ENCODE data around the gene PKNOX1. TPM values are rescaled to one million over a fixed set of nuclear protein-coding genes. Genes with fewer than 3 reads are reported as not detected.
"Not testable (repeated sequence)": the region's sequence is repeated elsewhere in the genome, so short reads cannot be mapped to it uniquely, and the experiment has no call there.

Gene PKNOX1
- total and polyA plus RNA-seq, 5 donors from 2014 or later: 13.0 to 22.6 (median 17.1) TPM

DNA sequence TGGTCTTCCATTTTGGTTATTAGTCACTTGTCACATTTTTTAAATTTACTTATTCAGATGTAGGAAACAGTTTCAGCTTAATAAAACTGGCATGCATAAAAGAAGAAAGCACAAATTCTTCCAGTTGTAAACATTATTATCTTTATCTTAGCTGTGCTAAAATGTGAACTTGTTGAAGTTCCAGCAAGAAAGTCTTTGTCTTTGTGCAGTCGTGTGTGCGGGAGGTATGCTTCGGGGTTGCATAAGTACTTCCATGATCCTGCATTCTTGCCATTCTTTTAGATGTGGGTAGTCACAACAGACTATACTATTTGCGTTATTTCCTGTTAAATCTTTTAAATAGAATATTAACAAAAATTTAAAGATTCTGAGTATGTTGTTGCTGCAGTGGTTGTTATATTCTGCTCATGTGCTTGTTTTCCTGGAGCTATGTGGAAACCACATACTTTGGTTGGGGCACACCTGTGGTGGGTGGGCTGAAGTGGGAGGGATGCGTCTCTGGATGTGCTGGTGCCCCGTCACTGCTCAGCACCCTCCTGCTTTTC is 51.3 kb downstream of the PKNOX1 start:
- Histone ChIP-seq H3K27ac (ENCODE audit: insufficient read depth, low read length, poor library complexity, severe bottlenecking) (no peak overlapping the region), H3K4me3 (ENCODE audit: low read depth, low read length) (no peak overlapping the region), H3K36me3 (ENCODE audit: control insufficient read depth, insufficient read depth, low read length) (peaks cover 61% of the 10 kb centered on the region), H3K9me3 (ENCODE audit: control insufficient read depth in 2 of 2, low read length in 2 of 2) (no peaks in the 10 kb centered on the region), H3K4me1 (ENCODE audit: control insufficient read depth, insufficient read depth, low read length, poor library complexity, severe bottlenecking) (no peaks in the 10 kb centered on the region), H3K27me3 (ENCODE audit: control insufficient read depth, insufficient read depth, low read length) (no peaks in the 10 kb centered on the region)
- DNase-seq: no peak
- peaks cover 58% of the 10 kb centered on the region for H3K36me3 Mint-ChIP-seq
- ATAC-seq (ENCODE audit: low read depth in 2 of 2): no peak
- H3K4me1 Mint-ChIP-seq: no peaks in the 10 kb centered on the region
- no peaks in the 10 kb centered on the region for H3K9me3 Mint-ChIP-seq
- no peak overlapping the region for H3K27ac Mint-ChIP-seq
- no peak overlapping the region for H3K4me3 Mint-ChIP-seq
- H3K27me3 Mint-ChIP-seq: no peaks in the 10 kb centered on the region

DNA sequence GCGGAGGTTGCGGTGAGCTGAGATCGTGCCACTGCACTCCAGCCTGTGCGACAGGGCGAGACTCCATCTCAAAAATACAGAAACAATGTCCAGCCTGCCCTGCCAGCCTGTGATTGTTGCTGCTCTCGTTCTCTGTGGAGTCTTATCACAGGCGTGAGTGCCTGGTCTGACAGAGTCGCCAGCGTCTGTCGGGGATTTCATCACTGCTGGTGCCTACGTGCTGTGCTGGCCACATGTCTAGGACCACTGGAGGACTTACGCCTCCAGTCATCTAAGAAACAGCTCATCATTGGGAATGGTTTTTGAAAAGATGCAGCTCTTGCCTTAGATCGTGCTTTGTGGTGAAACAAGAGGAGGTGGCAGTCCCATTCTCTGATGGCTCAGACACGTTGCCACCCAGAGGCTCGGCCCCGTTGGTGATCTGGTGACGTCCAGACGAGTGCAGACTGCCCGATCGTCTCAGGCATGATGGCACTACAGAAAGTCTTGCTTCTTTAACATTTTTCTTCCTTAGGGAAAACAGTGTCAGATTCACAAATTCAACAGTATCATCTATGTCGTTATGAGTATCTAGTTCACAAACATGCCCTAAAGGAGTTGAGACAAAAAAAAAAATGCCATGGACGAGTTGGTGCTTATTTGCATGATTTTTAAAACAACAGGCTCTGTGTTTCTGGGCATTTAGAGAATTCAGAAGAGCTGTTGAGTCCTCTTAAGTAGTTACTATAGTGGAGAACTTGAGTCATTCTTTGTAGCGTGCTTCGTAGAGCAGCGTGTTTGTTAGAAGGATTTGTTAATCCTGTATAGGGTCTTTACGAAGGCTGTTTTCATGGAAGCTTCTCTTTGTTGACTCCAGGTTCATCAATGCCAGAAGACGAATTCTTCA is 53.7 kb downstream of the PKNOX1 start:
- Mint-ChIP-seq H3K27me3 (no peaks in the 10 kb centered on the region), H3K36me3 (peaks cover 49% of the 10 kb centered on the region), H3K4me3 (no peak overlapping the region), H3K4me1 (no peaks in the 10 kb centered on the region), H3K27ac (peak overlapping the region in 1 of 3 donors; percentile 32), H3K9me3 (no peaks in the 10 kb centered on the region)
- Histone ChIP-seq H3K36me3 (ENCODE audit: control insufficient read depth, insufficient read depth, low read length) (peaks cover 58% of the 10 kb centered on the region), H3K4me3 (ENCODE audit: low read depth, low read length) (no peak overlapping the region), H3K4me1 (ENCODE audit: control insufficient read depth, insufficient read depth, low read length, poor library complexity, severe bottlenecking) (no peaks in the 10 kb centered on the region), H3K27me3 (ENCODE audit: control insufficient read depth, insufficient read depth, low read length) (no peaks in the 10 kb centered on the region), H3K9me3 (ENCODE audit: control insufficient read depth in 2 of 2, low read length in 2 of 2) (no peaks in the 10 kb centered on the region), H3K27ac (ENCODE audit: insufficient read depth, low read length, poor library complexity, severe bottlenecking) (no peak overlapping the region)
- no peak for ATAC-seq (ENCODE audit: low read depth in 2 of 2)
- no peak for DNase-seq

DNA sequence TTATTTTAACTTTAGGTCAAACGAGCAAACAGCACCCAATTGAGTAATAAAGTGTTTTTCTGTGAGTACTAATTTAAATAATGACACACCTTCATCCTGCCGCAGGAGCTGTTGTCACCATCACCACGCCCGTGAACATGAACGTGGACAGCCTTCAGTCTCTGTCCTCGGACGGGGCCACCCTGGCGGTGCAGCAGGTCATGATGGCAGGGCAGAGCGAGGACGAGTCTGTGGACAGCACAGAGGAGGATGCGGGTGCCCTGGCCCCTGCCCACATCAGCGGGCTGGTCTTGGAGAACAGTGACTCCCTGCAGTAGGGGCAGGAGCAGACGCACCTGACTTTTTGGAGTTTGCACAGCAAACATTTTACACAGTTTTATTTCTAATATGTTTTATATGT is 55.4 kb downstream of the PKNOX1 start:
- Histone ChIP-seq H3K4me1 (ENCODE audit: control insufficient read depth, insufficient read depth, low read length, poor library complexity, severe bottlenecking) (no peaks in the 10 kb centered on the region), H3K9me3 (ENCODE audit: control insufficient read depth in 2 of 2, low read length in 2 of 2) (no peaks in the 10 kb centered on the region), H3K36me3 (ENCODE audit: control insufficient read depth, insufficient read depth, low read length) (peaks cover 52% of the 10 kb centered on the region), H3K27me3 (ENCODE audit: control insufficient read depth, insufficient read depth, low read length) (no peaks in the 10 kb centered on the region), H3K27ac (ENCODE audit: insufficient read depth, low read length, poor library complexity, severe bottlenecking) (no peak overlapping the region), H3K4me3 (ENCODE audit: low read depth, low read length) (no peak overlapping the region)
- Mint-ChIP-seq H3K4me1 (no peaks in the 10 kb centered on the region), H3K27ac (no peak overlapping the region), H3K4me3 (no peak overlapping the region), H3K36me3 (peaks cover 42% of the 10 kb centered on the region), H3K9me3 (no peaks in the 10 kb centered on the region), H3K27me3 (no peaks in the 10 kb centered on the region)
- DNase-seq (no peak), ATAC-seq (ENCODE audit: low read depth in 2 of 2) (no peak)

DNA sequence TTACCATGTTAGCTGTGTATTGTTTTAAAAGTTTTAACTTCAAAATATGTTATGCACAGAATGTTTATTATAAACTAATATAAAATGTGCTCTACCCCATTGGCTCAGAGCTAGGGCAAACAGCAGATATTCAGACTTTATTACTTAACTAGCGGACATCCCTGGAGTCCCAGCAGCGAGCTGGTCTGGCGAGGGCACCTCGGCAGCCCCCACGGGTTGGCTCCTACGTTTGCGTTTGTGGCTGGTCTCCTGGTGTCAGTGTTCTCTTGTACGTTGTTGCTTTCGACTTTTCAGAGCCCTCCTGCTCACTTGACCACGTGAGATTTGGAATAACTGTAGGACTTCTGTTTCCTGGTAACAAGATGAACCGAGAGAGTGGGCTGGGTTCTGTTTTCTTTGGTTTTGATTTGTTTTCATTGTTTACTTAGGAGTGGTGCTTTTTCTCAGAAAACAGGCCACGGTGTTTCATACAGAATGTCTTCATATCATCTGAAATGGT is 56.8 kb downstream of the PKNOX1 start:
- no peaks in the 10 kb centered on the region for H3K4me1 Mint-ChIP-seq

DNA sequence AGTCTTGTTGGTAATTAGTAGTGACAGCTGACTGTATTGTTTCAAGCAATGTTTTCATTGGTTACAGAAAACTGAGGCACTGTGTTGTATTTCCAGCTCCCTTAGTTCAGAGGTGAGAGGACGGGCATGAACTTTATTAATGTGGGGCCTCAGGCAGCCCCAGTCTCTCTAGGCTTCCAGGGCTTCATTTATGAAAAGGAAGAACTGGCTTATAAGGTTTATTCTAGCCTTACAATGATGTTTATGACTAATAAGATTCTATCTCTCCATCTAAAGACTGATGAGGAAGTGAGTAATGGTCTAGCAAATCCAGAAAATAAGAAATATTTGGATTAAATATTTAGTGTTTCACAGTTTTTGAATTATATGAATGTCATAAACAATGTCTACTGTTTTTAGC is 59.7 kb downstream of the PKNOX1 start:
- Histone ChIP-seq H3K4me1 (ENCODE audit: control insufficient read depth, insufficient read depth, low read length, poor library complexity, severe bottlenecking) (no peaks in the 10 kb centered on the region), H3K9me3 (ENCODE audit: control insufficient read depth in 2 of 2, low read length in 2 of 2) (no peaks in the 10 kb centered on the region), H3K27ac (ENCODE audit: insufficient read depth, low read length, poor library complexity, severe bottlenecking) (no peak overlapping the region), H3K27me3 (ENCODE audit: control insufficient read depth, insufficient read depth, low read length) (no peaks in the 10 kb centered on the region), H3K4me3 (ENCODE audit: low read depth, low read length) (no peak overlapping the region), H3K36me3 (ENCODE audit: control insufficient read depth, insufficient read depth, low read length) (peaks cover 29% of the 10 kb centered on the region)
- DNase-seq (no peak), ATAC-seq (ENCODE audit: low read depth in 2 of 2) (no peak)
- no peak overlapping the region for H3K4me3 Mint-ChIP-seq
- no peaks in the 10 kb centered on the region for H3K27me3 Mint-ChIP-seq
- no peaks in the 10 kb centered on the region for H3K9me3 Mint-ChIP-seq
- peaks cover 15% of the 10 kb centered on the region for H3K36me3 Mint-ChIP-seq
- no peaks in the 10 kb centered on the region for H3K4me1 Mint-ChIP-seq
- no peak overlapping the region for H3K27ac Mint-ChIP-seq

More for the DNA sequence above, 56.8 kb downstream of the PKNOX1 start:
- ATAC-seq (ENCODE audit: low read depth in 2 of 2) (no peak), DNase-seq (no peak)
- Histone ChIP-seq H3K4me1 (ENCODE audit: control insufficient read depth, insufficient read depth, low read length, poor library complexity, severe bottlenecking) (no peaks in the 10 kb centered on the region), H3K36me3 (ENCODE audit: control insufficient read depth, insufficient read depth, low read length) (peaks cover 40% of the 10 kb centered on the region), H3K27ac (ENCODE audit: insufficient read depth, low read length, poor library complexity, severe bottlenecking) (no peak overlapping the region), H3K27me3 (ENCODE audit: control insufficient read depth, insufficient read depth, low read length) (no peaks in the 10 kb centered on the region), H3K4me3 (ENCODE audit: low read depth, low read length) (no peak overlapping the region), H3K9me3 (ENCODE audit: control insufficient read depth in 2 of 2, low read length in 2 of 2) (no peaks in the 10 kb centered on the region)
- H3K27me3 Mint-ChIP-seq: no peaks in the 10 kb centered on the region
- peaks cover 32% of the 10 kb centered on the region for H3K36me3 Mint-ChIP-seq
- H3K27ac Mint-ChIP-seq: no peak overlapping the region
- no peak overlapping the region for H3K4me3 Mint-ChIP-seq
- H3K9me3 Mint-ChIP-seq: no peaks in the 10 kb centered on the region

DNA sequence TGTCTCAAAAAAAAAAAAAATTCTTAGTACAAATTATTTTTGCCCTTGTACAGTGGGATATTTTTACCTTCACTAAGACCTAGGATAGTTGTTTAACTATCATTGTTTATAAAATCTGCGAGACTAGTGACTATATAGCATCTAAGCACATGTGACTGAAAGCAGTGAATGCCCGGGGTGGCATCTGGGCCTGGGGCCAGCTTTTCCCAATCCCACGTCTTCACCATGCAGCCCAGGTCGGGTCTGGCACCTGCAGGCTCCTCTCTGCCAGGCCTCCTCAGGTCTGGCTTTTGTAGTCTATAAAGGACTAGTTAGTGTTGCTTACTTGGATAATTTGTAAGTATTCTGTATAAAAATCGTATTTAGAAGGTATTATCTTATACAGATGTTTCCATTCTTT is 60.5 kb downstream of the PKNOX1 start:
- no peaks in the 10 kb centered on the region for H3K9me3 ChIP-seq (ENCODE audit: control insufficient read depth in 2 of 2, low read length in 2 of 2)
- no peaks in the 10 kb centered on the region for H3K27me3 ChIP-seq (ENCODE audit: control insufficient read depth, insufficient read depth, low read length)
- ATAC-seq (ENCODE audit: low read depth in 2 of 2) (no peak), DNase-seq (no peak)
- H3K36me3 ChIP-seq (ENCODE audit: control insufficient read depth, insufficient read depth, low read length): peaks cover 22% of the 10 kb centered on the region
- no peak overlapping the region for H3K4me3 ChIP-seq (ENCODE audit: low read depth, low read length)
- H3K27ac ChIP-seq (ENCODE audit: insufficient read depth, low read length, poor library complexity, severe bottlenecking): no peak overlapping the region
- Mint-ChIP-seq H3K4me1 (no peaks in the 10 kb centered on the region), H3K9me3 (no peaks in the 10 kb centered on the region), H3K36me3 (peaks cover 9% of the 10 kb centered on the region), H3K27ac (no peak overlapping the region), H3K27me3 (no peaks in the 10 kb centered on the region), H3K4me3 (no peak overlapping the region)
- no peaks in the 10 kb centered on the region for H3K4me1 ChIP-seq (ENCODE audit: control insufficient read depth, insufficient read depth, low read length, poor library complexity, severe bottlenecking)

DNA sequence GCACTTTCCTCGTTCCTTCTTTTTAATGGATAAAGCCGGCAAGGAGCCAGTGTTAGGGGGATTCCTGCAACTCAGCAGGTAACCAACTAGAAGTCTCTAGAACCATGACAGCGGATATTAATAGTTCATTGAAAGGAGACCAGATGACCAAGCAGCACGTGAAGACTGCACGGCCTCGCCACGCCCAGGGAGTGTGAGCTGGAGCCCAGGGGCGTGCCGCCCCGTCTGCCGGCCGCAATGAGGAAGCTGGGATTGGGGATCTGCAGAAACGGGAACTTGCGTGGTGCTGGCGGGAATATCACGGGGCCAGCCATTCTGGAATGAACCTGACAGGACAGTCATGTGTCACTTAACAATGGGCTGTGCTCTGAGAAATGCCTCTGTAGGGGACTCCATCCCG is 62.5 kb downstream of the PKNOX1 start:
- H3K36me3 Mint-ChIP-seq; H3K4me1 ChIP-seq (ENCODE audit: control insufficient read depth, insufficient read depth, low read length, poor library complexity, severe bottlenecking); H3K27ac Mint-ChIP-seq; H3K4me3 ChIP-seq (ENCODE audit: low read depth, low read length); H3K9me3 ChIP-seq (ENCODE audit: control insufficient read depth in 2 of 2, low read length in 2 of 2); H3K36me3 ChIP-seq (ENCODE audit: control insufficient read depth, insufficient read depth, low read length); H3K27ac ChIP-seq (ENCODE audit: insufficient read depth, low read length, poor library complexity, severe bottlenecking); H3K27me3 ChIP-seq (ENCODE audit: control insufficient read depth, insufficient read depth, low read length); ATAC-seq (ENCODE audit: low read depth in 2 of 2); H3K4me1 Mint-ChIP-seq; H3K9me3 Mint-ChIP-seq; DNase-seq; H3K27me3 Mint-ChIP-seq; H3K4me3 Mint-ChIP-seq: not testable (repeated sequence)

Measured in CD4-positive, CD25-positive, alpha-beta regulatory T cell (primary cell).